Activated naive CD8-positive, alpha-beta T cell treated with anti-CD3 and anti-CD28 coated beads, Interleukin-2, amount 50 U/mL, for 16 hours (primary cell): ENCODE measurements around the gene KRTAP22-1.

Source experiments
- DNase-seq: peaks from one replicate; pipeline ENCODE4 v3.0.0-alpha.2; 2020; ENCODE audit warnings: low read depth, low spot score

Gene KRTAP22-1

DNA sequence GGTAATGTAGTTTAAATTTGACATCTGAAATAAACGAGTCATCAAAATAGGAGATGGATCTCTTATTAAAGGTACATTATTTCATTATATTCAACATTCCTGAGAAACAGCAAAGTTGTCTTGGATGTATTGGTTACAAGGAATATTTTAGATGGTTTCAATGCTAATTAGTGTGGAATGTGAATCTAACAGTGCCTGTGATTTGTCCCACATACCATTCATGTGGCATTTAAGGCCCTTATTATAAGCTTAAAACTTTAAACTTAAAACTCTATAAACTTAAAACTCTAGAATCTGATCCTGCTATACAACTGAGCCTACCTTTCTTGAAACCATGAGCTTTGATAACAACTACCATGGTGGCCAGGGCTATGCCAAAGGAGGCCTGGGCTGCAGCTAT, at the start of gene KRTAP22-1:
TSS of gene KRTAP22-1 (plus strand) at position 301 of the 400 bp plus-strand sequence.
- DNase-seq: no peak

- DNase-seq: no peak
Measured at GRCh38 chr21:30552782-30553181, 48.1 kb upstream of the KRTAP22-1 start.

GRCh38 chr21:30555095-30555494, 45.8 kb upstream of the KRTAP22-1 start:
- no peak for DNase-seq

DNA sequence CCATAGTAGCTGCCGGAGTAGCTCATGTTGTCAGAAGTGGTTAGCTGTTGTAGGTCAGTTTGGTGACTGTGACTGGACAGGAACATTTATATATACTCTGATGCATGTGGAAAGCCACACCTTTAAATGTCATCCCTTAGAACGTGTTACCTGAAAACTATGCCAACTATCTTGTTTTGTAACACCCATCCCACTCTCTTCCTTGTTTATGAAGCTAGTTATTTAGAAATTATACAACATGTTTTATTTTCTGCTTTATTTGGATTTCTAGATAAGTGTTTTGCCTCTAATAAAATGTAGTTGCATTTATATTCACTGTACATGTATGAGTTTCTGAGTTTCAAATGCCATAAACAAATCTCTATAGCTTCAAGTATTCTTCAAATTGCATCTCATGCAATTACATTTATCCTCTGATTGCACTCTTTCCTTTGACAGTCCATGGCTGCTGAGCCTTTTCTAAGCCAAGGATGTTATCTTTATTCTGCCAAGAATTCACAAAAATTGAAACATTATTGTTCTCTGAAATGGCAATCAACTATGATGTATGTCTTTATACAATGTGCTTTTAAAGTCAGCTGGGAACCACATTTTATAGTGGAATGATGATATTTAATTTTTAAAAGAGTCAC, 39.5 kb upstream of the KRTAP22-1 start, which contains the start of gene KRTAP19-7:
TSS of gene KRTAP19-7 (minus strand) at position 51 of the 632 bp plus-strand sequence. CDS start at position 26, 25 bp downstream.
- no peak for DNase-seq

GRCh38 chr21:30561957-30562356, 38.9 kb upstream of the KRTAP22-1 start:
- DNase-seq: no peak

GRCh38 chr21:30563072-30563471, 37.8 kb upstream of the KRTAP22-1 start:
- no peak for DNase-seq

GRCh38 chr21:30563630-30564029, 37.3 kb upstream of the KRTAP22-1 start:
- DNase-seq: no peak

GRCh38 chr21:30567617-30568016, 33.3 kb upstream of the KRTAP22-1 start:
- no peak for DNase-seq

GRCh38 chr21:30577766-30578165, 23.1 kb upstream of the KRTAP22-1 start:
- no peak for DNase-seq

GRCh38 chr21:30579346-30579745, 21.5 kb upstream of the KRTAP22-1 start:
- DNase-seq: no peak

GRCh38 chr21:30580132-30580531, 20.8 kb upstream of the KRTAP22-1 start:
- no peak for DNase-seq

DNA sequence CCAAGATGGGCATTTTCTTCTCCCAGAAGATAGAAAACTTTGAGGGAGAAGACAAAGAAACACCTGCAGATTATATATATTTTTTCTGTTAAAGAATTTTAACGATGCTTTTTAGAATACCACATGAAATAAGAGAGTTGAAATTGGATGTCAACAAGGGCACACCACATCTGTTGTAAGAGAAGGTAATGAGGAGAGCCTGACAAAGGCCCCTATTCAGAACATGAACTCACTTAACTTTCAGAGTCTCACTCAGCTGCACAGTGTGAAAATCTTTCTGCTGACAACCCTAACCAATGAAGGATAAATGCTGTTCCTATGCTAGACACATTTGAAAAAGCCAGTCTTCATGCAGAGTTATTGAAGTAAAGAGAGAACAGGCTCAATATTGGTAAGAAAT, 18.0 kb upstream of the KRTAP22-1 start:
- no peak for DNase-seq

GRCh38 chr21:30590297-30590696, 10.6 kb upstream of the KRTAP22-1 start, which contains the start of gene KRTAP22-2:
Gene KRTAP22-2 (minus strand): TSS chr21:30590397.
- no peak for DNase-seq

DNA sequence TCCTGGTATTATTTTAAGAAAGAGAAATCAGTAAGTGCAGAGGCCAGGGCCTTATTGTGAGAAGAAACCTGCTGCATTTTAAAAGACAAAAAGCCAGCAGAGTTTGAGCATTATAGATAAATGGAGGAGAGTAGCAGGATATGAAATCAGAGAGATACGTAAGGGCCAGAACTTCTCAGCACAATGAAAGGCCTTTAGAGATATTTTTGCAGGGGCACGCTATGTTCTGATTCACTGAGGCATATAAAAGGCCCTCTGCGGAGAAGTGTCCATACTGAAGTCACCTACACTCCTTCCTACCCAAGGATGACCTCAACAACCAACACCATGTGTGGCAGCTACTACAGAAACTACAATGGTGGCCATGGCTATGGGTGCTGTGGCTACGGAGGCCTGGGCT, 8.7 kb upstream of the KRTAP22-1 start, which contains the start of gene KRTAP6-3:
TSS of gene KRTAP6-3 (plus strand) at position 301 of the 400 bp plus-strand sequence. CDS start at position 307, 6 bp downstream.
- no peak for DNase-seq

GRCh38 chr21:30598802-30599201, 2.1 kb upstream of the KRTAP22-1 start, which contains the start of gene KRTAP6-2:
Gene KRTAP6-2 (minus strand): TSS chr21:30598902. CDS start chr21:30598874, 28 bp downstream.
- DNase-seq: no peak

GRCh38 chr21:30605968-30606367, 5.1 kb downstream of the KRTAP22-1 start:
- DNase-seq: no peak

- no peak for DNase-seq
Measured at GRCh38 chr21:30612132-30612531, 11.2 kb downstream of the KRTAP22-1 start.

- no peak for DNase-seq
Measured at GRCh38 chr21:30613836-30614235, 12.9 kb downstream of the KRTAP22-1 start, which contains the start of gene KRTAP6-1. Gene KRTAP6-1 (minus strand): TSS chr21:30613930. CDS start chr21:30613904, 26 bp downstream.

GRCh38 chr21:30615199-30615598, 14.3 kb downstream of the KRTAP22-1 start:
- no peak for DNase-seq

GRCh38 chr21:30616125-30616524, 15.2 kb downstream of the KRTAP22-1 start, which contains the start of gene KRTAP20-1:
Gene KRTAP20-1 (plus strand): TSS chr21:30616425. CDS start chr21:30616455, 30 bp downstream.
- no peak for DNase-seq

- no peak for DNase-seq
Measured at GRCh38 chr21:30620080-30620479, 19.2 kb downstream of the KRTAP22-1 start.

- DNase-seq: no peak
Measured at GRCh38 chr21:30620522-30620921, 19.6 kb downstream of the KRTAP22-1 start, which contains the start of gene KRTAP20-4. Gene KRTAP20-4 (plus strand): TSS chr21:30620627.

- no peak for DNase-seq
Measured at GRCh38 chr21:30623362-30623761, 22.5 kb downstream of the KRTAP22-1 start.
